HCT116 (cell line): ENCODE results near the gene LRRC4B. TPM values are rescaled to one million over a fixed set of nuclear protein-coding genes. Genes with fewer than 3 reads are reported as not detected.

Experiments used
- ATAC-seq: fragments of 200-7000 bp; cut with Tn5 transposase; 2 replicates; pipeline ENCODE4 v1.9.1; 2020; ENCODE audit warnings: mild to moderate bottlenecking, moderate library complexity
- BruUV-seq: library from RNA; stranded (reverse); fragments of 400-500 nt; replicated peaks from 2 replicates; lab custom pipeline; 2021; lab: Mats Ljungman, UMichigan
- CTCF ChIA-PET: fragments of 300-600 bp; sonication (Branson Sonifier 250); formaldehyde crosslinking; loops from one replicate; lab custom pipeline; 2021; ENCODE audit warnings: antibody characterized with exemption; lab: Charles Lee
- POLR2A ChIA-PET: fragments of 300-600, 350-600 bp; sonication (Branson Sonifier 250); formaldehyde crosslinking; loops from one replicate; lab custom pipeline; 2021; ENCODE audit warnings: antibody characterized with exemption; lab: Charles Lee
- RAD21 ChIA-PET, 2 experiments: fragments of 300-600 bp; sonication (Branson Sonifier 250); formaldehyde crosslinking; loops; one replicate each; lab custom pipeline; 2023; ENCODE audit warnings: low total read pairs in 2 of 2; ENCODE audit not compliant: uncharacterized antibody in 2 of 2, unreplicated experiment in 2 of 2, low non-redundant PET in 1 of 2; lab: Charles Lee
- DNase-seq: peaks from one replicate; pipeline ENCODE4 v3.0.0-alpha.2; 2010; ENCODE audit warnings: low read depth, low spot score
- H2AFZ ChIP-seq: fragments of 200-600 bp; shearing (Covaris generic), sonication (generic); 2 replicates; pipeline ENCODE4 v1.6.1; 2017; ENCODE audit warnings: low read depth, mixed run types, mixed read lengths, antibody characterized with exemption, low read length; ENCODE audit not compliant: poor library complexity, severe bottlenecking
- H3K27ac ChIP-seq: 2 replicates; pipeline ENCODE4 v1.5.1; 2012; ENCODE audit warnings: low read depth, low read length
- H3K27me3 ChIP-seq: fragments of 200-600 bp; sonication (generic); 2 replicates; pipeline ENCODE4 v1.6.1; 2016; ENCODE audit warnings: mixed run types, low read length, mixed read lengths; ENCODE audit not compliant: insufficient read depth
- H3K36me3 ChIP-seq, 2 experiments: fragments of 200-500 bp in 1 of 2; fragments of 200-600 bp in 1 of 2; sonication (Bioruptor generic) in 1 of 2; sonication (generic) in 1 of 2; 2 replicates each; pipeline versions ENCODE4 v1.5.1 to v1.6.1; 2014 to 2016; ENCODE audit warnings: low read length in 2 of 2, inconsistent platforms in 1 of 2, mixed read lengths in 1 of 2, mixed run types in 1 of 2; ENCODE audit not compliant: insufficient read depth in 2 of 2, control insufficient read depth in 1 of 2
- H3K4me1 ChIP-seq, 2 experiments: fragments of 200-600 bp in 1 of 2; sonication (generic) in 1 of 2; 2 replicates each; pipeline versions ENCODE4 v1.5.1 to v1.6.1; 2012 to 2017; ENCODE audit warnings: low read length in 2 of 2, inconsistent platforms in 1 of 2, mild to moderate bottlenecking in 1 of 2, mixed read lengths in 1 of 2, mixed run types in 1 of 2, moderate library complexity in 1 of 2; ENCODE audit not compliant: insufficient read depth in 2 of 2, control insufficient read depth in 1 of 2
- H3K4me2 ChIP-seq: fragments of 200-600 bp; sonication (generic); 2 replicates; pipeline ENCODE4 v1.6.1; 2017; ENCODE audit warnings: mixed run types, low read length, mixed read lengths
- H3K4me3 ChIP-seq, 2 experiments: fragments of 200-600 bp in 1 of 2; sonication (generic) in 1 of 2; replicated peaks in 1 of 2; 2 replicates each; pipeline ENCODE4 v1.5.1; 2011 to 2016; ENCODE audit warnings: low read length in 2 of 2, control low read depth in 1 of 2, low read depth in 1 of 2, mild to moderate bottlenecking in 1 of 2, mixed read lengths in 1 of 2, mixed run types in 1 of 2
- H3K79me2 ChIP-seq: fragments of 200-600 bp; sonication (generic); 2 replicates; pipeline ENCODE4 v1.6.1; 2017; ENCODE audit warnings: mild to moderate bottlenecking, mixed run types, low read length, moderate library complexity, mixed read lengths; ENCODE audit not compliant: insufficient read depth
- H3K9ac ChIP-seq: fragments of 200-600 bp; sonication (generic); 2 replicates; pipeline ENCODE4 v1.6.1; 2016; ENCODE audit warnings: low read length, mixed read lengths
- H3K9me2 ChIP-seq: fragments of 200-600 bp; sonication (generic), shearing (Covaris generic); 2 replicates; pipeline ENCODE4 v1.6.1; 2017; ENCODE audit warnings: mixed run types, mild to moderate bottlenecking, moderate library complexity; ENCODE audit not compliant: insufficient read depth
- H3K9me3 ChIP-seq, 2 experiments: fragments of 200-500 bp in 1 of 2; fragments of 200-600 bp in 1 of 2; sonication (Bioruptor generic) in 1 of 2; sonication (generic) in 1 of 2; 2 replicates each; pipeline ENCODE4 v1.6.1; 2014 to 2017; ENCODE audit warnings: low read length in 2 of 2, mixed read lengths in 2 of 2, inconsistent platforms in 1 of 2, low read depth in 1 of 2, mild to moderate bottlenecking in 1 of 2, mixed run types in 1 of 2, moderate library complexity in 1 of 2; ENCODE audit not compliant: control insufficient read depth in 1 of 2, insufficient read depth in 1 of 2
- H4K20me1 ChIP-seq: fragments of 200-600 bp; sonication (generic), shearing (Covaris generic); 2 replicates; pipeline ENCODE4 v1.6.1; 2017; ENCODE audit warnings: mixed run types, mild to moderate bottlenecking, moderate library complexity; ENCODE audit not compliant: insufficient read depth
- ATF3 ChIP-seq: IDR thresholded peaks from 2 replicates; pipeline ENCODE4 v1.6.1; 2012
- CBX3 ChIP-seq: IDR thresholded peaks from 2 replicates; pipeline ENCODE4 v1.6.1; 2012; ENCODE audit warnings: low read depth
- CEBPB ChIP-seq: IDR thresholded peaks from 2 replicates; pipeline ENCODE4 v1.6.1; 2012; ENCODE audit warnings: low read depth
- EGR1 ChIP-seq: IDR thresholded peaks from 2 replicates; pipeline ENCODE4 v1.6.1; 2012; ENCODE audit warnings: low read depth
- EZH2phosphoT487 ChIP-seq: fragments of 200-600 bp; IDR thresholded peaks from 2 replicates; pipeline ENCODE4 v1.6.1; 2018; ENCODE audit warnings: antibody characterized with exemption, borderline replicate concordance
- FOSL1 ChIP-seq: IDR thresholded peaks from 2 replicates; pipeline ENCODE4 v1.6.1; 2012; ENCODE audit warnings: low read depth
- JUND ChIP-seq: IDR thresholded peaks from 2 replicates; pipeline ENCODE4 v1.6.1; 2012
- RAD21 ChIP-seq: IDR thresholded peaks from 2 replicates; pipeline ENCODE4 v1.6.1; 2012; ENCODE audit warnings: low read depth, mild to moderate bottlenecking
- REST ChIP-seq: IDR thresholded peaks from 2 replicates; pipeline ENCODE4 v1.6.1; 2012; ENCODE audit warnings: low read depth
- SP1 ChIP-seq: IDR thresholded peaks from 2 replicates; pipeline ENCODE4 v1.6.1; 2012; ENCODE audit warnings: low read depth
- SRF ChIP-seq: IDR thresholded peaks from 2 replicates; pipeline ENCODE4 v1.6.1; 2012; ENCODE audit warnings: low read depth
- YY1 ChIP-seq: IDR thresholded peaks from 2 replicates; pipeline ENCODE4 v1.6.1; 2011; ENCODE audit warnings: low read length, low read depth, moderate library complexity, mild to moderate bottlenecking; ENCODE audit not compliant: insufficient replicate concordance; ENCODE audit errors: extremely low read depth
- ZBTB33 ChIP-seq: IDR thresholded peaks from 2 replicates; pipeline ENCODE4 v1.6.1; 2011; ENCODE audit warnings: mild to moderate bottlenecking, low read length, moderate library complexity; ENCODE audit not compliant: insufficient replicate concordance; ENCODE audit errors: extremely low read depth
- intact Hi-C: fragments of 100-400 bp; cut with micrococcal nuclease; formaldehyde crosslinking; loops from 2 replicates; pipeline ENCODE4 v1.10.0; 2022
- total RNA-seq: library from RNA; stranded (reverse); gene quantifications from one replicate; pipeline ENCODE4 v1.2.1, GENCODE V29; 2021; ENCODE audit not compliant: unreplicated experiment

LRRC4B gene
- total RNA-seq, 1 experiment from 2014 or later, result 0.89 TPM

GRCh38 chr19:50547385-50548190, 20.6 kb downstream of the LRRC4B start:
- H3K4me2 ChIP-seq, result no peak overlapping the region
- BruUV-seq, result no TSS peak
- H3K27me3 ChIP-seq, result no peaks in the 10 kb centered on the region
- no peaks in the 10 kb centered on the region for H3K36me3 ChIP-seq
- TF ChIP-seq JUND (no peak), CBX3 (no peak), ATF3 (no peak), FOSL1 (no peak), RAD21 (no peak), SRF (no peak)
- ChIA-PET POLR2A (no interaction called here), CTCF (interaction anchor here (1.7 kb wide), 1 partner anchor 9 kb away, joined by 6 read pairs; no protein-coding TSS in a partner anchor), RAD21 (no interaction called here)
- no peaks in the 10 kb centered on the region for H3K9me2 ChIP-seq
- no peaks in the 10 kb centered on the region for H4K20me1 ChIP-seq
- H3K9ac ChIP-seq, result no peak overlapping the region
- H3K79me2 ChIP-seq, result no peaks in the 10 kb centered on the region
- ATAC-seq (no peak), DNase-seq (no peak)
- H2AFZ ChIP-seq, result no peak overlapping the region
- no peak overlapping the region for H3K4me3 ChIP-seq
- intact Hi-C loops, result no loop called here
- H3K4me1 ChIP-seq, result no peaks in the 10 kb centered on the region
- H3K27ac ChIP-seq, result no peak overlapping the region
- H3K9me3 ChIP-seq, result no peaks in the 10 kb centered on the region

GRCh38 chr19:50546527-50547221, 21.6 kb downstream of the LRRC4B start:
- Histone ChIP-seq H3K4me3 (no peak overlapping the region), H4K20me1 (no peaks in the 10 kb centered on the region), H3K36me3 (no peaks in the 10 kb centered on the region), H3K27ac (no peak overlapping the region), H3K9me3 (no peaks in the 10 kb centered on the region), H3K79me2 (no peaks in the 10 kb centered on the region), H3K9ac (no peak overlapping the region), H3K9me2 (no peaks in the 10 kb centered on the region), H2AFZ (no peak overlapping the region), H3K4me2 (no peak overlapping the region), H3K27me3 (no peaks in the 10 kb centered on the region), H3K4me1 (no peaks in the 10 kb centered on the region)
- DNase-seq (no peak), ATAC-seq (no peak)
- ChIA-PET CTCF (interaction anchor here (1.7 kb wide), 1 partner anchor 10 kb away, joined by 6 read pairs; no protein-coding TSS in a partner anchor), POLR2A (no interaction called here), RAD21 (no interaction called here)
- intact Hi-C loops, result no loop called here
- no TSS peak for BruUV-seq
- TF ChIP-seq SP1 (no peak), YY1 (no peak), REST (no peak), ZBTB33 (no peak), EZH2phosphoT487 (no peak), CEBPB (no peak), EGR1 (no peak)
